ENCODE results near the gene PRSS16.
"Not testable (repeated sequence)": the region's sequence is repeated elsewhere in the genome, so short reads cannot be mapped to it uniquely, and the experiment has no call there.

The PRSS16 gene

GRCh38 chr6:27260836-27261375 lies 13.4 kb downstream of the PRSS16 start:
- no peak for TF ChIP-seq CTCF (IDR thresholded peaks at IDR 0.05; ENCODE audit: low read depth, low read length)
- peak overlapping the region; percentile 38 for H3K4me3 ChIP-seq (ENCODE audit: low read depth, low read length)

GRCh38 chr6:27263886-27264285 lies 16.4 kb downstream of the PRSS16 start:
- no peak overlapping the region for H3K4me3 ChIP-seq (ENCODE audit: low read depth, low read length)
- TF ChIP-seq CTCF (IDR thresholded peaks at IDR 0.05; ENCODE audit: low read depth, low read length), result no peak

GRCh38 chr6:27267003-27267402 lies 19.5 kb downstream of the PRSS16 start:
- H3K4me3 ChIP-seq (ENCODE audit: low read depth, low read length), result not testable (repeated sequence)

GRCh38 chr6:27267857-27268434 lies 20.4 kb downstream of the PRSS16 start:
- H3K4me3 ChIP-seq (ENCODE audit: low read depth, low read length), result no peak overlapping the region
- TF ChIP-seq CTCF (IDR thresholded peaks at IDR 0.05; ENCODE audit: low read depth, low read length), result no peak

- H3K4me3 ChIP-seq (ENCODE audit: low read depth, low read length), result no peak overlapping the region
Observed at GRCh38 chr6:27268803-27269202, 21.3 kb downstream of the PRSS16 start.

GRCh38 chr6:27273783-27274182 lies 26.3 kb downstream of the PRSS16 start:
- TF ChIP-seq CTCF (IDR thresholded peaks at IDR 0.05; ENCODE audit: low read depth, low read length), result no peak
- no peak overlapping the region for H3K4me3 ChIP-seq (ENCODE audit: low read depth, low read length)

More at GRCh38 chr6:27268803-27269202, 21.3 kb downstream of the PRSS16 start:
- no peak for TF ChIP-seq CTCF (IDR thresholded peaks at IDR 0.05; ENCODE audit: low read depth, low read length)

GRCh38 chr6:27275025-27275956 lies 27.8 kb downstream of the PRSS16 start:
- TF ChIP-seq CTCF (IDR thresholded peaks at IDR 0.05; ENCODE audit: low read depth, low read length), result no peak
- H3K4me3 ChIP-seq (ENCODE audit: low read depth, low read length), result no peak overlapping the region
